Natural killer cell (primary cell): ENCODE measurements around the gene ZIC1. TPM values are rescaled to one million over a fixed set of nuclear protein-coding genes. Genes with fewer than 3 reads are reported as not detected.

Experiments
- ATAC-seq, 3 donors: fragments of 150-1000 bp in 2 of 3; fragments of 200-7000 bp in 1 of 3; cut with Tn5 transposase; 1 replicate in 1 of 3; 2 replicates in 2 of 3; pipeline ENCODE4 v1.10.0; 2021; ENCODE audit warnings: mild to moderate bottlenecking in 2 of 3, moderate library complexity in 2 of 3
- DNase-seq, 2 donors: peaks; one replicate each; pipeline versions ENCODE4 v3.0.0 to v3.0.0-alpha.2; 2013 to 2021; ENCODE audit warnings: mixed read lengths in 1 of 2
- H3K27ac ChIP-seq: one replicate; pipeline ENCODE4 v1.5.1; 2013; ENCODE audit warnings: mild to moderate bottlenecking, low read length
- H3K27me3 ChIP-seq: one replicate; pipeline ENCODE4 v1.6.1; 2013; ENCODE audit warnings: low read length; ENCODE audit not compliant: control insufficient read depth, insufficient read depth
- H3K36me3 ChIP-seq: one replicate; pipeline ENCODE4 v1.6.1; 2013; ENCODE audit warnings: low read length; ENCODE audit not compliant: control insufficient read depth, insufficient read depth
- H3K4me1 ChIP-seq: one replicate; pipeline ENCODE4 v1.6.1; 2013; ENCODE audit warnings: low read length; ENCODE audit not compliant: control insufficient read depth, insufficient read depth
- H3K4me3 ChIP-seq: one replicate; pipeline ENCODE4 v1.5.1; 2013; ENCODE audit warnings: low read length
- H3K9me3 ChIP-seq: one replicate; pipeline ENCODE4 v1.6.1; 2013; ENCODE audit warnings: low read length; ENCODE audit not compliant: control insufficient read depth, insufficient read depth
- H3K27ac Mint-ChIP-seq, 2 donors: one replicate each; pipeline ENCODE4 v1.8.0; 2022; ENCODE audit warnings: mild to moderate bottlenecking in 2 of 2, mixed read lengths in 2 of 2, moderate library complexity in 1 of 2
- H3K27me3 Mint-ChIP-seq, 2 donors: one replicate each; pipeline ENCODE4 v1.8.0; 2022; ENCODE audit warnings: low read depth in 2 of 2, mixed read lengths in 2 of 2
- H3K36me3 Mint-ChIP-seq: one replicate; pipeline ENCODE4 v1.8.0; 2022; ENCODE audit warnings: mixed read lengths
- H3K4me1 Mint-ChIP-seq, 2 donors: one replicate each; pipeline ENCODE4 v1.8.0; 2022; ENCODE audit warnings: mixed read lengths in 2 of 2
- H3K4me3 Mint-ChIP-seq: one replicate; pipeline ENCODE4 v1.8.0; 2022; ENCODE audit warnings: mild to moderate bottlenecking, moderate library complexity, mixed read lengths
- H3K9me3 Mint-ChIP-seq, 2 donors: one replicate each; pipeline ENCODE4 v1.8.0; 2022; ENCODE audit warnings: mixed read lengths in 2 of 2
- CTCF ChIP-seq: fragments of 200-600 bp; IDR thresholded peaks from one replicate; pipeline ENCODE4 v1.8.0; 2022; ENCODE audit warnings: antibody characterized with exemption
- WGBS: methylation state at CpG from one replicate; pipeline ENCODE4 v1.1.7; 2013; ENCODE audit warnings: missing lambda C conversion rate; ENCODE audit not compliant: insufficient coverage; 5-methylcytosine and 5-hydroxymethylcytosine counted together
- intact Hi-C: fragments of 100-400 bp; cut with micrococcal nuclease; formaldehyde crosslinking; loops from one replicate; pipeline ENCODE4 v1.14.2; 2022
- total RNA-seq, 4 donors: library from RNA; stranded (reverse); fragments of 120-200 nt in 1 of 4; gene quantifications; one replicate each; pipeline versions ENCODE4 v1.2.3 to v1.2.4, GENCODE V29; 2013 to 2022

Gene ZIC1
- total RNA-seq, 3 donors from 2014 or later (not counting 1 experiment from before 2014, with no cell fraction given) = not detected

- Mint-ChIP-seq H3K36me3 (peaks cover 44% of the 10 kb centered on the region), H3K4me3 (no peak overlapping the region), H3K4me1 (no peaks in the 10 kb centered on the region), H3K27ac (no peak overlapping the region), H3K9me3 (peaks cover 14 to 16% of the 10 kb centered on the region in 2 donors), H3K27me3 (peaks cover 35 to 50% of the 10 kb centered on the region in 2 donors)
- intact Hi-C loops = no loop called here
- Histone ChIP-seq H3K27ac (no peak overlapping the region), H3K4me1 (no peaks in the 10 kb centered on the region), H3K9me3 (peaks cover 4% of the 10 kb centered on the region), H3K27me3 (peaks cover 30% of the 10 kb centered on the region), H3K36me3 (no peaks in the 10 kb centered on the region), H3K4me3 (no peak overlapping the region)
- ATAC-seq (no peak), DNase-seq (no peak)
- 8% methylated on average over 1 of the region's 1 CpG for WGBS
- no peak for TF ChIP-seq CTCF
Observed at GRCh38 chr3:147367676-147368075, 41.5 kb upstream of the ZIC1 start.

- Histone ChIP-seq H3K9me3 (peaks cover 5% of the 10 kb centered on the region), H3K27ac (no peak overlapping the region), H3K4me1 (no peaks in the 10 kb centered on the region), H3K4me3 (no peak overlapping the region), H3K36me3 (no peaks in the 10 kb centered on the region), H3K27me3 (peaks cover 30% of the 10 kb centered on the region)
- 0% methylated on average over 1 of the region's 2 CpGs for WGBS
- H3K4me3 Mint-ChIP-seq = no peak overlapping the region
- intact Hi-C loops = no loop called here
- no peak overlapping the region for H3K27ac Mint-ChIP-seq
- H3K4me1 Mint-ChIP-seq = no peaks in the 10 kb centered on the region
- TF ChIP-seq CTCF = no peak
- H3K9me3 Mint-ChIP-seq = peaks cover 14% of the 10 kb centered on the region in 2 donors
- H3K36me3 Mint-ChIP-seq = peaks cover 43% of the 10 kb centered on the region
- no peak for DNase-seq
- ATAC-seq = no peak
- H3K27me3 Mint-ChIP-seq = peaks cover 40 to 53% of the 10 kb centered on the region in 2 donors
Observed at GRCh38 chr3:147368151-147368550, 41.0 kb upstream of the ZIC1 start.

GRCh38 chr3:147368561-147369221, 40.5 kb upstream of the ZIC1 start:
- Histone ChIP-seq H3K4me1 (no peaks in the 10 kb centered on the region), H3K27ac (no peak overlapping the region), H3K36me3 (no peaks in the 10 kb centered on the region), H3K4me3 (no peak overlapping the region), H3K9me3 (peaks cover 5% of the 10 kb centered on the region), H3K27me3 (peaks cover 34% of the 10 kb centered on the region)
- no peak for ATAC-seq
- peaks cover 11 to 14% of the 10 kb centered on the region in 2 donors for H3K9me3 Mint-ChIP-seq
- WGBS = 8% methylated on average over 16 of the region's 16 CpGs
- peaks cover 43 to 58% of the 10 kb centered on the region in 2 donors for H3K27me3 Mint-ChIP-seq
- intact Hi-C loops = no loop called here
- no peaks in the 10 kb centered on the region for H3K4me1 Mint-ChIP-seq
- no peak overlapping the region for H3K4me3 Mint-ChIP-seq
- H3K27ac Mint-ChIP-seq = no peak overlapping the region
- TF ChIP-seq CTCF = no peak
- peaks cover 38% of the 10 kb centered on the region for H3K36me3 Mint-ChIP-seq
- no peak for DNase-seq

- Histone ChIP-seq H3K4me3 (no peak overlapping the region), H3K4me1 (no peaks in the 10 kb centered on the region), H3K36me3 (no peaks in the 10 kb centered on the region), H3K27me3 (peaks cover 36% of the 10 kb centered on the region), H3K9me3 (peaks cover 5% of the 10 kb centered on the region), H3K27ac (no peak overlapping the region)
- WGBS = 9% methylated on average over 13 of the region's 13 CpGs
- H3K4me1 Mint-ChIP-seq = no peaks in the 10 kb centered on the region
- H3K9me3 Mint-ChIP-seq = peaks cover 8 to 14% of the 10 kb centered on the region in 2 donors
- intact Hi-C loops = no loop called here
- no peak for TF ChIP-seq CTCF
- H3K27me3 Mint-ChIP-seq = peaks cover 47 to 64% of the 10 kb centered on the region in 2 donors
- DNase-seq (no peak), ATAC-seq (no peak)
- H3K4me3 Mint-ChIP-seq = no peak overlapping the region
- H3K36me3 Mint-ChIP-seq = peaks cover 32% of the 10 kb centered on the region
- no peak overlapping the region for H3K27ac Mint-ChIP-seq
Observed at GRCh38 chr3:147369231-147369630, 39.9 kb upstream of the ZIC1 start.
